ENCODE measurements around the gene KRT6C.
"Not testable (repeated sequence)": the region's sequence is repeated elsewhere in the genome, so short reads cannot be mapped to it uniquely, and the experiment has no call there.

KRT6C gene

GRCh38 chr12:52454411-52455201 lies 19.0 kb downstream of the KRT6C start:
- no peak for DNase-seq (ENCODE audit: low read depth)
- H3K4me3 ChIP-seq (ENCODE audit: low read depth, low read length) = no peak overlapping the region
- TF ChIP-seq, protein P1, sequence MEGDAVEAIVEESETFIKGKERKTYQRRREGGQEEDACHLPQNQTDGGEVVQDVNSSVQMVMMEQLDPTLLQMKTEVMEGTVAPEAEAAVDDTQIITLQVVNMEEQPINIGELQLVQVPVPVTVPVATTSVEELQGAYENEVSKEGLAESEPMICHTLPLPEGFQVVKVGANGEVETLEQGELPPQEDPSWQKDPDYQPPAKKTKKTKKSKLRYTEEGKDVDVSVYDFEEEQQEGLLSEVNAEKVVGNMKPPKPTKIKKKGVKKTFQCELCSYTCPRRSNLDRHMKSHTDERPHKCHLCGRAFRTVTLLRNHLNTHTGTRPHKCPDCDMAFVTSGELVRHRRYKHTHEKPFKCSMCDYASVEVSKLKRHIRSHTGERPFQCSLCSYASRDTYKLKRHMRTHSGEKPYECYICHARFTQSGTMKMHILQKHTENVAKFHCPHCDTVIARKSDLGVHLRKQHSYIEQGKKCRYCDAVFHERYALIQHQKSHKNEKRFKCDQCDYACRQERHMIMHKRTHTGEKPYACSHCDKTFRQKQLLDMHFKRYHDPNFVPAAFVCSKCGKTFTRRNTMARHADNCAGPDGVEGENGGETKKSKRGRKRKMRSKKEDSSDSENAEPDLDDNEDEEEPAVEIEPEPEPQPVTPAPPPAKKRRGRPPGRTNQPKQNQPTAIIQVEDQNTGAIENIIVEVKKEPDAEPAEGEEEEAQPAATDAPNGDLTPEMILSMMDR (IDR thresholded peaks at IDR 0.05; ENCODE audit: insufficient read depth, low read depth, low read length, missing control alignments) = no peak

DNA sequence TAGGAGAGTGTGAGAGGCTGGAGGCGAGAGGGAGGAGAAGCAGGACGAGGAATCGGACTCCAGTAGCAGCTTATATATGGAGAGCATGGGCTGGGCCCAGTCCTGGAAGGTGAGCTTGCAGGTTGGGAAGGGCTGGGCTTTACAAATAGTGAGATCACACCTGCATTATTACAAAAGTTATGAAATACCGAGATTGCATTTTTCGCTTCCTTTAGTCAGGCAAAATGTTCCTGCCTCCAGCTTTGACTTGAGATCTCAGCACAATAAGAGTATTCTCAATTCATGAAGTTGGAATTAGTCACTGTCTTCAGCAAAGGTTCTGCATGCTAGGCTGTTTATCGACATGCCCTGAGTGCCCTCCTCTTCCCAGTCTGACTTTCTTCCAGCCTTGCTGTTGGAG lies 21.5 kb downstream of the KRT6C start, which contains the start of gene KRT6B:
TSS of gene KRT6B (minus strand) at position 46 of the 400 bp plus-strand sequence. CDS start 68 bp downstream, outside the sequence.
- DNase-seq (ENCODE audit: low read depth) = no peak
- TF ChIP-seq, protein P1 (IDR thresholded peaks at IDR 0.05; ENCODE audit: insufficient read depth, low read depth, low read length, missing control alignments) = no peak
- H3K4me3 ChIP-seq (ENCODE audit: low read depth, low read length) = no peak within 1 kb of the TSS

DNA sequence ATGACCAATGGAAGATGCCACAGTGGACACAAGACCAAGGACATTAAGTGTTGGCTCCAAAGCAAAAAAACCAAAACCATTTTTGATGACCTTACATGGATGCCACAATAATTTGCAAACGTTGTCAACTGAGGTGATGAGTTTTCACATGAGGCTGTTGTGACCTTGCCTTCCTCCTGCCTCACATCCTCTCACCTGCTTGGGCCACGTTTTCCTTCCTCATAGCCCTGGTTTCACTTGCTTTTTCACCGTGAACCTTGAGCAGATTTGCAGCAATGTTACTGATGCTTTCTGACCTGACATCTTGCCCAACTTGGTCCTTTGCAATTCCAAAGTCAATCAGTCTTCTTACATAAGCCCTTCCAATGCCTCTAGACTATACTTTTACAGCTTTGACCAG lies 25.4 kb downstream of the KRT6C start:
- no peak for DNase-seq (ENCODE audit: low read depth)
- TF ChIP-seq, protein P1 (IDR thresholded peaks at IDR 0.05; ENCODE audit: insufficient read depth, low read depth, low read length, missing control alignments) = no peak
- H3K4me3 ChIP-seq (ENCODE audit: low read depth, low read length) = no peak overlapping the region

DNA sequence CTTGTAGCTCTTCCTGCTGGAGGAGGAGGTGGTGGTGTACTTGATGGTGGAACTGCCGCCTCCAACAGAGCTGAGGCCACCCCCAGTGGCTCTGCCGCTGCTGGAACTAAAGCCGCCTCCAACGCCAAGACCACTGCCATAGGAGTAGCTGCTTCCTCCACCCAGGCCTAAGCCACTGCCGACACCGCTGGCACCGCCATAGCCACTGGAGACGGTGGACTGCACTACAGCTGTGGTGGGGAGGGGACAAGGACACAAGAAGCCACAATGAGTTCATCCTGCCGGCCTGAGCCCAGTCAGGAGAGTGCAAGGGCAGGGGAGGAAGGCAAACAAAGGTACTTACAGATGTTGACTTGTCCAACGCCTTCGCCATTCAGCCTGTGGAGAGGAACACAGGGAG lies 26.4 kb downstream of the KRT6C start:
- DNase-seq (ENCODE audit: low read depth); H3K4me3 ChIP-seq (ENCODE audit: low read depth, low read length): not testable (repeated sequence)

DNA sequence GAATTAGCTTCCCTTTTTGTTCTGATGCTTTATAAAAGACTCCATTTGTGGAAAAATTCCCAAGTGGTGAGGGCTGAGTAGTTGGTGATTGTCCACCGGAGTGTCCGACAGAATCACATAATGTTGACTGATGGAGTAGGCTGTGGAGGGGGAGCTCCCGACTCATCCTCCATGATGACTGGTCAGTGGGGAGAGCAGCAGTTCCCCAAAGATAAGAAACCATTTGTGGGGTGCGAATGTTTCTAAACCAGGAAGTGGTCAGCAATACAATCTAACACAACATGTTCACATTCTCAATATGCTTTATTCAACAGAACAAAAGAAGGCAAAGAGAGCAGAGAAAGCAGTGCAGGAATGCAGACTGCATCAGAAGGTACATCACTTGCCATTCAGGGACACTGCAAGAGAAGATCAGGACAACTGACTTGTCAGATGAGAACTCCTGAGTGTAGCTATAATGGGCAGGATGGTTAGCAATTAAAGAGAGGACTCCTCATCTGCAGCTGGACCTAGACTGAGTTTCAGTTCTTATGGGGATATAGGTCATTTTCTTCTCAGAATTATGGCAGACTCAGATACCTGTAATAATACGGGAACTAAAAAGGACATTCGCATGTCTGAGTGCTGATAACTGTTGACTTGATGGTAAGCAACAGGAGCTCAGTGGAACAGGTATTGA lies 27.1 kb downstream of the KRT6C start:
- no peak for DNase-seq (ENCODE audit: low read depth)
- TF ChIP-seq, protein P1 (IDR thresholded peaks at IDR 0.05; ENCODE audit: insufficient read depth, low read depth, low read length, missing control alignments) = no peak

GRCh38 chr12:52445876-52446275 lies 27.7 kb downstream of the KRT6C start:
- no peak overlapping the region for H3K4me3 ChIP-seq (ENCODE audit: low read depth, low read length)
- TF ChIP-seq, protein P1 (IDR thresholded peaks at IDR 0.05; ENCODE audit: insufficient read depth, low read depth, low read length, missing control alignments) = no peak
- DNase-seq (ENCODE audit: low read depth) = no peak

More for the DNA sequence above, 27.1 kb downstream of the KRT6C start:
- H3K4me3 ChIP-seq (ENCODE audit: low read depth, low read length) = no peak overlapping the region
